GM18868 (cell line): ENCODE results near the gene AR.

Experiments
- ATAC-seq: cut with Tn5 transposase; IDR thresholded peaks from one replicate; pipeline ENCODE4 v1.9.1; 2021; ENCODE audit warnings: mild to moderate bottlenecking, moderate library complexity; ENCODE audit not compliant: unreplicated experiment

Gene AR

GRCh38 chrX:67563469-67564448 lies 19.9 kb downstream of the AR start:
- ATAC-seq = no peak

GRCh38 chrX:67564475-67564874 lies 20.7 kb downstream of the AR start:
- no peak for ATAC-seq

- ATAC-seq = no peak
Measured at GRCh38 chrX:67568769-67569168, 24.9 kb downstream of the AR start.

- no peak for ATAC-seq
Measured at GRCh38 chrX:67570839-67571238, 27.0 kb downstream of the AR start.

GRCh38 chrX:67574696-67575095 lies 30.9 kb downstream of the AR start:
- no peak for ATAC-seq

- no peak for ATAC-seq
Measured at GRCh38 chrX:67582436-67582835, 38.6 kb downstream of the AR start.

GRCh38 chrX:67583171-67583570 lies 39.4 kb downstream of the AR start:
- ATAC-seq = no peak

- ATAC-seq = no peak
Measured at GRCh38 chrX:67585401-67585800, 41.6 kb downstream of the AR start.

- no peak for ATAC-seq
Measured at GRCh38 chrX:67587946-67588624, 44.3 kb downstream of the AR start.

- no peak for ATAC-seq
Measured at GRCh38 chrX:67596839-67597790, 53.3 kb downstream of the AR start.

- ATAC-seq = no peak
Measured at GRCh38 chrX:67599532-67599931, 55.7 kb downstream of the AR start.

- ATAC-seq = no peak
Measured at GRCh38 chrX:67601771-67602170, 58.0 kb downstream of the AR start.

- ATAC-seq = peak; percentile 93
Measured at GRCh38 chrX:67604979-67605703, 61.3 kb downstream of the AR start.

- no peak for ATAC-seq
Measured at GRCh38 chrX:67607466-67607865, 63.6 kb downstream of the AR start.

- ATAC-seq = peak; percentile 86
Measured at GRCh38 chrX:67610282-67610681, 66.5 kb downstream of the AR start.

- no peak for ATAC-seq
Measured at GRCh38 chrX:67612231-67612630, 68.4 kb downstream of the AR start.

GRCh38 chrX:67613366-67613765 lies 69.5 kb downstream of the AR start:
- no peak for ATAC-seq

GRCh38 chrX:67613996-67614395 lies 70.2 kb downstream of the AR start:
- no peak for ATAC-seq

- ATAC-seq = no peak
Measured at GRCh38 chrX:67614423-67614822, 70.6 kb downstream of the AR start.

- peak; percentile 95 for ATAC-seq
Measured at GRCh38 chrX:67619253-67619652, 75.4 kb downstream of the AR start.
